ENCODE data around the gene SH2D1B.

Gene SH2D1B

DNA sequence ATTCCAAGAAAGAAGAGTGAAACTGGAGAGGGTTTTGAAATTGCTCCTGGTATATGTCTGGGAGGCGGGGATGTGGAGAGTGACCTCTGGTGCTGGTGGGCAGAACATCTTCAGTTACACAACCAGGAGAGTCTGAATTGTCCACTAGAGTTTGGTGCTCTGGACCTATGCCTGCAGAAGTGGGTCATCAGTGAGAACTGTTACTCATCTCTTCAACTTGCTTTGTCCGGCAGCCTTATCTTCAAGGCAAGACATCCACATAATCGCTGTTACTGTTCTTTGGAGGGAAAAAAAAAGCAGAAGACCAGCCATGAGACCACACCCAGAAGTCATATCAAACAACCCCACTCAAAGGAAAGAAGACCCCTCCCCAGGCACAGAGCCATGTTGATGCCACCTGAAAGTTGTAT is 14.9 kb downstream of the SH2D1B start:
- TF ChIP-seq, protein P1, sequence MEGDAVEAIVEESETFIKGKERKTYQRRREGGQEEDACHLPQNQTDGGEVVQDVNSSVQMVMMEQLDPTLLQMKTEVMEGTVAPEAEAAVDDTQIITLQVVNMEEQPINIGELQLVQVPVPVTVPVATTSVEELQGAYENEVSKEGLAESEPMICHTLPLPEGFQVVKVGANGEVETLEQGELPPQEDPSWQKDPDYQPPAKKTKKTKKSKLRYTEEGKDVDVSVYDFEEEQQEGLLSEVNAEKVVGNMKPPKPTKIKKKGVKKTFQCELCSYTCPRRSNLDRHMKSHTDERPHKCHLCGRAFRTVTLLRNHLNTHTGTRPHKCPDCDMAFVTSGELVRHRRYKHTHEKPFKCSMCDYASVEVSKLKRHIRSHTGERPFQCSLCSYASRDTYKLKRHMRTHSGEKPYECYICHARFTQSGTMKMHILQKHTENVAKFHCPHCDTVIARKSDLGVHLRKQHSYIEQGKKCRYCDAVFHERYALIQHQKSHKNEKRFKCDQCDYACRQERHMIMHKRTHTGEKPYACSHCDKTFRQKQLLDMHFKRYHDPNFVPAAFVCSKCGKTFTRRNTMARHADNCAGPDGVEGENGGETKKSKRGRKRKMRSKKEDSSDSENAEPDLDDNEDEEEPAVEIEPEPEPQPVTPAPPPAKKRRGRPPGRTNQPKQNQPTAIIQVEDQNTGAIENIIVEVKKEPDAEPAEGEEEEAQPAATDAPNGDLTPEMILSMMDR (IDR thresholded peaks at IDR 0.05; ENCODE audit: low read depth, low read length), result no peak
- no peak for DNase-seq (ENCODE audit: extremely low read depth, low read depth)

DNA sequence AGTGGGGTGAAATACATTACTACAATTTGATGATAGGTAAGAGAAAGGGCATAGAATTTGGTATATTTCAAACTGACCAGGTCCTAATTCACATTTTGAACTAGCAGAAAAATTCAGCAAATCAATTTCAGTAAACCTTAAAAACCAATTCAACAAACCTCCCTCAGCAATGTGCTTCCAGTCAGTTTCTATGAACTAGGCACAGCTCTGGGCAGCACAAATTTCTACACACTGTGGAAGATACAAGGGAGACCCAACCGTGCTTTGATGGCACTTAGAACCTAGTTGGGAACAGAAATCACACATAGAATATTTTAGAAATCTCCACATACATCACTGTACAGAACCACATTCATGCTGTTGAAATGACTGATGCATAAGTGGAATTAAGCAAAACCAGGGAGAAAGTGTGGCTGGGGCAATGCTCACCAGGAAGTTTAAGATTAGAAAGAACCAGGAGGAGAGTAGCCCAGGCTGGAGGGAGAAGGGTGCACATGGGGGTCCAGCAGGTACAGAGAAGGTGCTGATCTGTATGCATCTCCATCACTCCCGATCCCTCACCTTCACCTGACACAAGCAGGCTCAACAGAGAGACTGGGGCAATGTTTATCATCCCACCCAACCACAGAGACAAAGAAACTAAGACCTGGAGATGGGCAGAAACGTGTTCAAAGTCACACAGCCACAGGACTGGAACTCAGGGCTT is 15.6 kb downstream of the SH2D1B start:
- DNase-seq (ENCODE audit: extremely low read depth, low read depth), result no peak
- TF ChIP-seq, protein P1 (IDR thresholded peaks at IDR 0.05; ENCODE audit: low read depth, low read length), result no peak

DNA sequence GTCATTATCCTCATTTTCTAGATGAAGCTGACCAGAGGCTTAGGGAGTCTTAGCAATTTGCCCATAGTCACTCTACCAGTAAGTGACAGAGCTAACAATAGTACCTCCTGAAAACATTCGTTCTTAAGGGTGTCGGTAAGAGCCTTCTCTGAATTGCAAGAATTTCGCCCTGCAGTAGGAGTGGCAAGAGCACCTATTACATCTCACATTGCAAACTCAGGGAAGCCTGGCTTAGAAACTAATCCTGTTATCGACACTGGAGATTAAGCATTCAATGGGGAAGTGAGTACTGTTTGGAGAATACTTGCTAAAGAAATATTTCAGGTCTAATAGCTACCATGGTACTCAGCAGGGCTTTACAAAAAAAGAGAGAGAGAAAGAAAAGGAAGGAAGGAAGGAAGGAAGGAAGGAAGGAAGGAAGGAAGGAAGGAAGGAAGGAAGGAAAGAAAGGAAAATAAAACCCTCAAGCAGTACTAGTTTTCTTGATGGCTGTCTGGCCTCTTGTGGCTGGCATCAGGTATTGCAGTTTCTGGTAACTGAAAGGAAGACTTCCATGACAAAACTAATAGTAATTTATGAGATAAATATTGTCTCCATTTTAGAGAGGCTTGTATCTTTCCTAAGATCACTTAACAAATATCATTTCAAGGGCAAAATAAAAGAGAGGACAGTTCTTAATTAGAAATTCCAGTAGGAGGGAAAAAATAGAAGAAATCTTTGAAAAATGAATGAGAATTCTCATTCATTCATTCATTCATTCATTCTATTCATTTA is 20.0 kb downstream of the SH2D1B start:
- TF ChIP-seq, protein P1 (IDR thresholded peaks at IDR 0.05; ENCODE audit: low read depth, low read length), result peak; percentile 84
- peak; percentile 24 for DNase-seq (ENCODE audit: extremely low read depth, low read depth)

DNA sequence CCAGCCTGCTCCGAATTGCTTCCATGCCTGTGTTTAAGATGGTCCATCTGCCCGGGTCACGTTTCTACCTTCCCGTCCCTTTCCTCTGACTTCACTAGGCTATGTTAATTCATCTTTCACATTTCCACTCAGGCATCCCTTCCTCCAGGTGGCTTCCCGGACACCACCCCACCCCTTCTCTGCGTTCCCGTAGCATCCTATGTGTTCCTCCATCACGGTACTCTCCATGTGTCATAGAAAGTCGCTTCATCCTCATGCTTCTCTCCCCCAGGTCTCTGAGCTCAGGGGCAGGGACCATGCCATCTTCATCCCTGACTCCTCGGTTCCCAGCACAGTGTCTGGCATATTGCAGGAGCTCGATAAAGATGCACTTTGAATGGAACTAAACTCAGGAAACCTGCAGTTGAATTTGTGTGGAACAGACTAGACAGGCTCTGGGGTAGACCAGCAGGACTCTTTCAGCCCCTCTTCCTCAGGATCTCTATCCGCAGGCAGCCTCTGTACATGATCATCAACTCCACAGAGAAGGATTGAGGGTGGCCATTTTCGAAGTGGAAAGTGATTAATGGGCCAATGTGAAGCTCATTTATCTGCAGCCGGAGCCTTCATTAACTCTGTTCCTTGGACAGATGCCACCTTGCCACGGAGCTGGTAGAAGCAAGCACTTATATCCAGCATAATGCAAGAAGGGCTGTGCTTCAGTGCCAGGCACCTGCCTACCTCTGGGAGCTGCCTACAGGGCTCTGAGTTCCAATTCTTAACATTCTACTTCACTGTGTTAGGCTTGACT is 21.3 kb downstream of the SH2D1B start:
- TF ChIP-seq, protein P1 (IDR thresholded peaks at IDR 0.05; ENCODE audit: low read depth, low read length), result no peak
- DNase-seq (ENCODE audit: extremely low read depth, low read depth), result no peak

DNA sequence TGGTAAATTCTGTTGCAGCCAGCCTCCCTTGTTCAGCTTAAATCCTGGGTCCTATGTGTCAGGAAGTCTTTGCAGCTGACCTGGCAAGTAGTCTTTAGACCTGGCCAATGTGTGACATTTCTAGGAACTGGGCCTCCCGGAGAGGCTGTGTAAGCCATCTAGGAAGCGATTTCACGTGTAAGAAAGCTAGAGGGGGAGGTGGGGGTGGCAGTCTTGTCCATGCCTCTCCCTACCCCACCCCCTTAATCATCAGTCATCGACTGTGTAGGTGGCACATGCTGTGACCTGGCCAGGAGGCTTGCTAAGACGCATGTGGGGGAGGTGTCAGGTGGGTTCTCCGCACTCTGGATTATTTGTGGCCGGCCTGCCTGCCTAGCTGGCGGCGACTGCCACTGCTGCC is 22.0 kb downstream of the SH2D1B start:
- TF ChIP-seq, protein P1 (IDR thresholded peaks at IDR 0.05; ENCODE audit: low read depth, low read length), result no peak
- no peak for DNase-seq (ENCODE audit: extremely low read depth, low read depth)

DNA sequence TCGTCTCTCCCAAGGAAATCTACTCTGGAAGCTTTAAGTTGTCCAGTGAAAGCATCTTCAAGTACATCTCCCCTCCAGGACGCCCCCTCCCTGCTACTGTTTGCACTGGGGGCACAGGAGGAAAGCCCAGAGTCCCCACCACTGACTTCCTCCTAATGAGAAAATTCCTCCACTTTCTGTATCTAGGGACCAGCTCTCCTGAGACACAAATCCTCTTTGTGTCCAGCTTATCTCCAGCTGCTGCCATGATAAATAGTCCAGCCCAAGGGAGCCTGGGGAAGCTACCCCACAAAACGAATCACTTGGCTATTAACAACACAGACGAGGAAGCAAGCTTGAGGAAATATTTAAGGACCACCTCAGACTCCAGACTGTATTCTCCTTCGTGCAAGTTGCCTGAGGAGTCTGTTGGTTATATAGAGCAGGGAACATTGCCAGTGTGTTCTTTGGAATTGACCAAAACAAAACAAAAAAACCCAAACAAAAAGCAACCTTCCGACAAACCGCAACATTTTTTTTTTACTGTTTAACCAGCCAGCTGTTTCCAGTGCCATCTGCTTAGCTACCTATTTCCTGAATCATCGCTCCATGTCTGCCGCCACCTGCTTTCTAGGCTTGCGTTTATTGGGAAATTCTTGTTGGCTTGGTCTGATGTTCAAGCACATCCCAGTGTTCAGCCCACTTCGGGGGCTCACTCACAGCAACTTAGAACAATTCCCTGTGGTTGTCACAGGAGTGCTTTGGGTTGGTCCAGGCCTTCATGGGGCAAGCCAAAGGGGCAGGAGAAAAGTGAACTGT is 22.7 kb downstream of the SH2D1B start:
- TF ChIP-seq, protein P1 (IDR thresholded peaks at IDR 0.05; ENCODE audit: low read depth, low read length), result no peak
- DNase-seq (ENCODE audit: extremely low read depth, low read depth), result peak; percentile 7

All from AG09319 (cell line).